ENCODE results near the gene USP13.
"Not testable (repeated sequence)": the region's sequence is repeated elsewhere in the genome, so short reads cannot be mapped to it uniquely, and the experiment has no call there.

The USP13 gene, protein sequence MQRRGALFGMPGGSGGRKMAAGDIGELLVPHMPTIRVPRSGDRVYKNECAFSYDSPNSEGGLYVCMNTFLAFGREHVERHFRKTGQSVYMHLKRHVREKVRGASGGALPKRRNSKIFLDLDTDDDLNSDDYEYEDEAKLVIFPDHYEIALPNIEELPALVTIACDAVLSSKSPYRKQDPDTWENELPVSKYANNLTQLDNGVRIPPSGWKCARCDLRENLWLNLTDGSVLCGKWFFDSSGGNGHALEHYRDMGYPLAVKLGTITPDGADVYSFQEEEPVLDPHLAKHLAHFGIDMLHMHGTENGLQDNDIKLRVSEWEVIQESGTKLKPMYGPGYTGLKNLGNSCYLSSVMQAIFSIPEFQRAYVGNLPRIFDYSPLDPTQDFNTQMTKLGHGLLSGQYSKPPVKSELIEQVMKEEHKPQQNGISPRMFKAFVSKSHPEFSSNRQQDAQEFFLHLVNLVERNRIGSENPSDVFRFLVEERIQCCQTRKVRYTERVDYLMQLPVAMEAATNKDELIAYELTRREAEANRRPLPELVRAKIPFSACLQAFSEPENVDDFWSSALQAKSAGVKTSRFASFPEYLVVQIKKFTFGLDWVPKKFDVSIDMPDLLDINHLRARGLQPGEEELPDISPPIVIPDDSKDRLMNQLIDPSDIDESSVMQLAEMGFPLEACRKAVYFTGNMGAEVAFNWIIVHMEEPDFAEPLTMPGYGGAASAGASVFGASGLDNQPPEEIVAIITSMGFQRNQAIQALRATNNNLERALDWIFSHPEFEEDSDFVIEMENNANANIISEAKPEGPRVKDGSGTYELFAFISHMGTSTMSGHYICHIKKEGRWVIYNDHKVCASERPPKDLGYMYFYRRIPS

DNA sequence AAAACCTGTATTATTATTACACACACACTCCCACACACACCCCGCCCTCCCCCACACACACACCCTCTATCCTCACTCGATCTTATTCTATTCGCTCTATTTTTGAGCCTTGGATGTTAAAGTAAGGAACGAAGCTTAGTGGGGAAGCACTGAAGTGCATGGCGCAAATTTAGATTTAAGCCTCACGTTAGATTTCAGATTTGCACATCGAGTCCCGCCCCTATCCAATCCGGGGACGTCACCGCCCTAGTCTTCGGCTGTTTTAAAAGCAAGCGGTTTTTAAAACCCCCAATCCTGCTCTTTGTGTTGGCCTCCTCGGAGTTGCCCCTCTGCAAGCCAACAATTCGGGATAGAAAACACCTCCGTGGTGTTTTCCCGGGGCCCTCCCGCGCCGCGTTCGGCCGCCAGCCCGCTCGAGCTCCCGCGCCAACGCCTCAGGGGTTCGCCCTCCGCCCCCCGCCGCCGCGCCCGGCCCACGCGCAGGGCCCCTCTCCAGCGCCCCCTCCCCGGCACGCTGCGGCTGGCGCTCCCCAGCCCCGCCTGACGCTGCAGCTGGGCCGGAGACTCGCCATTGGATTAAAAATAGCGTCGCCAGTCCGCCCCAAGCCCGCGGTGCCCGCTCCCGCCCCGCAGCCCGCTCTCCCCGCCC is at the start of gene USP13:
TSS of gene USP13 (plus strand) at position 594 of the 649 bp plus-strand sequence. CDS start 186 bp downstream, outside the sequence.
- DNase-seq (ENCODE audit: low read depth in 1 of 2, low spot score in 1 of 2): peak; percentile 26 to 35

DNA sequence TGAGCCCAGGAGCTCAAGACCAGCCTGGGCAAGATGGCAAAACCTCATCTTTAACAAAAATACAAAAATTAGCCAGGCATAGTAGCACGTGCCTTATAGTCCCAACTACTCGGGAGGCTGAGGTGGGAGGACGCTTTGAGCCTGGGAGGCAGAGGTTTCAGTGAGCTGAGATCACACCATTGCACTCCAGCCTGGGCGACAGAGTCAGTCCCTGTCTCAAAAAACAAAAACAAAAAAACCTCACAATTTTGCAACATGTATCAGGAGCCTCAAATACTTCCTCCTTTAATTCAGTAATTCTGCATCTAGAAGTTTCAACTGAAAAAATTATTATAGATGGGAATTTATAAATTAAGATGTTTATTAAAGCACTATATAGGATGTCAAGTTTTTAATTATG is 49.5 kb upstream of the USP13 start:
- no peak for DNase-seq (ENCODE audit: low read depth in 1 of 2, low spot score in 1 of 2)

DNA sequence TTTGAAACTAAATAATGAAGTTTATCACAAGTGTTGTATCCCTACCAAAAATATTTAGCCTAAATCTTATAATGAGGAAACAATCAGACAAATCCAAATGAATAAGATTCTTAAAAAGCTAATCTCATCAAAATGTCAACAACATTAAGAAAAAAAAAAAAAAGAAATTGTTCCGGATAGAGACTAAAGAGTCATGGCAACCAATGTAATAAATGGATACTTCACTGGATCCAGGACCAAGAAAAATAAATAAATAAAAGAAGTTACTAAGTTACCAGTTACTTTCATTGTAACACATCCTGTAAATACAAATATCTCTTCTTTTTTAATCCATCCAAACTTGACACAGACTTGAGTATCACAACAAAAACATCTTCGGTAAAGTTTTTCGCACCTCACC is 49.0 kb upstream of the USP13 start:
- DNase-seq (ENCODE audit: low read depth in 1 of 2, low spot score in 1 of 2): no peak

DNA sequence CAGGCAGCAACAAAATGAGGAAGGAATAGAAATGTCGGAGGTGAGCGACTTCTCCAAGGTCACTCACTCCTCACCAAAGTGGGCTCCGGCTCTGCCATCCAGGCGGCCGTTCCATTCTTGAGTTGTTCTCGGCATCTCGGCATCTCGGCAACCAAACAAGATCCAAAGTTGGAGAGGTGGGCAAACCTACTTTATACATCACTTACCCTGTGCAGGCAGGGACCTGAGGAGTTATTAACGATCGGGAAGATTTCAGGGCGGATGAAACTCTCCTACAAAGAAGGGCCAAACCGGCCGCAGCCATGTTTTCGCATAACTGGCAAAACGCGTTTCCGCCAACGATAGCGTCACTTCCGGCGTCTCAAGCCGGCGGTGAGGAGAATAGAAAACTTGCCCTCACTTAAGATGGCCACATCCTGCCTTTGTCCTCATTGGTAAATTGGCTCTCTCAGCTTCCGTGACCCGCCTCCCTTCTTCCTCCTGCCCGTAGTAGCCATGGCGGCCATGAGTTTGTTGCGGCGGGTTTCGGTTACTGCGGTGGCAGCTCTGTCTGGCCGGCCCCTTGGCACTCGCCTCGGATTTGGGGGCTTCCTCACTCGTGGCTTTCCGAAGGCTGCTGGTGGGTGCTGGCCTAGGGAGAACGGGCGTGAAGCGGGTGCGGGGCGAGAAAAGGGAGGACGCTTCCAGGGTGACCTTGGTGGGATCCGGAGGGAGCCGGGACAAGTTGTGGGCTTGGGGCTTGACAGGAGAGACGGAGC is 48.3 kb upstream of the USP13 start, which contains the start of the genes MRPL47 and NDUFB5:
TSS of gene MRPL47 (minus strand) at position 318 of the 758 bp plus-strand sequence. CDS start at position 304, 14 bp downstream.
TSS of gene NDUFB5 (plus strand) at position 474 of the 758 bp plus-strand sequence. CDS start at position 496, 22 bp downstream.
- peak; percentile 74 to 81 for DNase-seq (ENCODE audit: low read depth in 1 of 2, low spot score in 1 of 2)

DNA sequence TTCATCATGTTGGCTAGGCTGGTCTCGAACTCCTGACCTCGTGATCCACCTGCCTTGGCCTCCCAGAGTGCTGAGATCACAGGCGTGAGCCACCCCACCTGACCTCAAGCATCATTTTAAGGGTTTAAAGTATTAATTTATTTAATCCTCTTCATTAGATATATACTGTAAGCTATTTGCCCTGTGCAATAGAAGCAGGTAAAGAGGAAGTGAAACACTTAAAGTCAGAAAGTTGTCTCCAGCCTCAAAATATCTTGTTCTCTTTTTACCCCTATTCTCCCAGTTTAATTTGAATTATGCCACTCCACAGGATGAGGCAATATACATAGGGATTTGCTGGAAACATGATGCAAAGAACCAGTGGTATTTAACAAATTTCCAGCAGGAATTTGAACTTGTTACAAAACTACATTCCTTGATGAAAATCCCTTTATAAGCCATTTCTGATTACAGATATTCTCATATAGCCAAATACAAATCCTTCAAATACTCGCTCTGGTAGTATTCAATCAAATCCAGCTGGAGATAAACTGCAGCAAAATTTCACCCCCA is 46.2 kb upstream of the USP13 start:
- DNase-seq (ENCODE audit: low read depth in 1 of 2, low spot score in 1 of 2): no peak

DNA sequence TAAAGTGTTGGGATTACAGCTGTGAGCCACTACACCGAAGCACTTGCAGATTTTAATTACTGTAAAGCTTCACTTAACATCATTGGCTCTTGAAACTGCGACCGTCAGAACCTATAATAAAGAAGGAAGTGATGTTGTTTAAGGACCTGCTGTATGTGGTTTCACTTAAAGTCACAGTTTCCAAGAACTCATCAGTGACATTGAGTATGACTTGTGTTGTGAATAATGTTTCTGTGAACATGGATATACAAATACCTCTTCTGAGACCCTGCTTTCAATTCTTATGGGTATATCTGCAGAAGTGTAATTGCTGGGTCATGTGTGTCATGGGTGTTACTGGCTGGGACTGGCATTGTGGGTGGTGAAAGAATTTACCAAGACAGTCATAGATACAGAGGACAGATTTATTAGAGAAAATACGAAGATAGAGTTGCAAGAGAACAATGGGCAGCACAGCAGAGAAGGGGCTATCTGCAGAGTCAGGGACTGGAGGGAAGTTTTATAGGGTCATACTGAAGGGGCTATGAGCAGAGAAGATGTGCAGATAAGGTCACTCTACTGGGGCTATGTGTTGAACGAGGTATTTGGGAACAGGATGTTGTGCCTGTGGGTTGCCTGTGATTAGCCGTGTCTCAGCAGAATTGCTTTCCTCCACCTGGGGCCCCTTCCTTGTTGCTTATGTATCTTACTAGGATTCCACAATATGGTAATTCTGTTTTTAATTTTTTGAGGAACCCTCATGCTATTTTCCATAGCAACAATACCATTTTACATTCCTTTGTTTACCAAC is 43.7 kb upstream of the USP13 start:
- no peak for DNase-seq (ENCODE audit: low read depth in 1 of 2, low spot score in 1 of 2)

DNA sequence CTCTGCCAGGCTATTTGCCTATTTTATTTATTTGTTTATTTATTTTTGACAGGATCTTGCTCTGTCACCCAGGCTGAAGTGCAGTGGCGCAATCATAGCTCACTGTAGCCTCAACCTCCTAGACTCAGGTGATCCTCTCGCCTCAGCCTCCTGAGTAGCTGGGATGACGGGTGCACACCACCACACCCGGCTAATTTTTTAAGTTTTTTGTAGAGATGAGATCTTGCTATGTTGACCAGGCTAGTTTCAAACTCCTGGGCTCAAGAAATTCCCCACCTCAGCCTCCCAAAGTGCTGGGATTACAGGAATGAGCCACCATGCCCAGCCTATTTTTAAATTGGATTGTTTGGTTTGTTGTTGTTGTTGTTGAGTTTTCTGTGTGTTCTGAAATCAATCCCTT is 42.8 kb upstream of the USP13 start:
- DNase-seq (ENCODE audit: low read depth in 1 of 2, low spot score in 1 of 2): no peak

DNA sequence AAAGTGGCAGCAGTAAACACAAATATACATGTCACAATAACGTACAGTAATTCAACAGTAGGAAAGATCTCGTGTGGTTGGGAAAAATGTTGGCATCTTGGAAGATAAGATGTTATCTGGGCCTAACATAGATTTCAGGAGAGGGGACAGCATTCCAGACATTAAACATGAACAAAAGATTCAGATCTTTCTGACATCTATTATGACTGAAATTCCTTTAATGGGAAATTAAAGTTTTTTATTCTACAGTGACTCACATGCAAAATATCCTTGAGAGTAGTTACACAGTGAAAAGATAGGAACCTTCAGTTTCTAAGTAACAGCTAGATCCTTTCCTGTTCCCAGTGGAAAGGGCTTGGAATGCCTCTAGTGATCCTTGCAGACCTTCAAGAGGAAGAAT is 39.0 kb upstream of the USP13 start:
- DNase-seq (ENCODE audit: low read depth in 1 of 2, low spot score in 1 of 2): no peak

DNA sequence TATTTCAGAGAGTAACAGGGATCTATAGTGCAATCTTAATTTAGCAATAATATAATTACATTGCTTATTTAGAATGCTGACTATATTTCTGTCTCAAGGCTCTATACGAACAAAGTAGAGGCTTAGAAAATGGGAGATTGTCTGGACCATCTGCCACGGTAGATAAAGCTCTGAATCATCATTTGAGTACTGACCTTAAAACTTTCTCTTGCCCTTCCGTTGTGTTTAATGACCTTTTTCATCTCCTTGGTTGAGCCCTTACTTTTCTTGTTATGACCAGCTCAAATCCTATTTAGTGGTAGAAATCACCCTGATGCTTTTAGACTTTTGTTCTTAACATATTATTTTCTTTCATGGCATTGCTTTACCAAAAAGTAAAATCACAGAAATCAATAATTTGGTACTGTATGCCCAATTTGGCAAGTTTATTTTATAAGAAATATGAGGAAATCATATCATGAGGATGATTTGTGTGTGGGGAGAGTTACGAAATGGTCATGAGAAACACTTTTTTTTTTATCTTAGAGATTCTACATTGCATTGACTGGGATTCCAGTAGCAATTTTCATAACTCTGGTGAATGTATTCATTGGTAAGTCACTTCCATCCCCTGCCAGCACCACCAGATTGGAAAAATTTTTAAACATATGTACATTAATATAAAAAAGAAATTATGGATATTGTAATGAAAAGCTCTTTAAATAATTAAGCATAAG is 37.2 kb upstream of the USP13 start:
- no peak for DNase-seq (ENCODE audit: low read depth in 1 of 2, low spot score in 1 of 2)

DNA sequence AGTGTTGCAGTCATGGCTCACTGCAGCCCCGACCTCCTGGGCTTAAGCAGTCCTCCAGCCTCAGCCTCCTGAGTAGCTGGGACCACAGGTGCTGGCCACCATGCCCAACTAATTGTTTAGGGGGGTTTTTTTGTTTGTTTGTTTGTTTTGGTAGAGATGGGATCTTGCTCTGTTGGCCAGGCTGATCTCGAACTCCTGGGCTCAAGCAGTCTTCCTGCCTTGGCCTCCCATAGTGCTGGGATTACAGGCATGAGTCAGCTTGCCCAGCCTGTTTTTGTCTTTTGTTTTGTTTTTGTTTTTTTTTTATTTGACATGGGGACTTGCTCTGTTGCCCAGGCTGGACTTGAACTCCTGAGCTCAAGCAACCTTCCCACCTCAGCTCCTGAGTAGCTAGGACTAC is 30.8 kb upstream of the USP13 start:
- no peak for DNase-seq (ENCODE audit: low read depth in 1 of 2, low spot score in 1 of 2)

DNA sequence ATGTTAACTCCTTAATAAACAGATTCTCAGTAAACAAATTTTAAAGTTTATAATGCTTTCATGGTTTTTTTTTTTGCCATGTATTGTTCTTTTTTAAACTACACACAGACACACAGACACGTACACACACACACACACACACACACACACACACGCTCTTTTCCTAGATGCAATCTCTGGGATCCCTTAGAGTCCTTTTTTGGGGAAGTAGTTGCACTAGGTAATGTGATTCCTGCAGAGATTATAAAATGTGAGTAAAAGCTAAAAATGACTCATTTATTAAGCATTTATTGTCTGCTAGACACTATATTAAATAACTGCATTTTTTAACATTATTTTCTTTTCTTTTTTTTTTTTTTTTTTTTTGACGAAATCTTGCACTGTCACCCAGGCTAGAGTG is 28.4 kb upstream of the USP13 start:
- no peak for DNase-seq (ENCODE audit: low read depth in 1 of 2, low spot score in 1 of 2)

DNA sequence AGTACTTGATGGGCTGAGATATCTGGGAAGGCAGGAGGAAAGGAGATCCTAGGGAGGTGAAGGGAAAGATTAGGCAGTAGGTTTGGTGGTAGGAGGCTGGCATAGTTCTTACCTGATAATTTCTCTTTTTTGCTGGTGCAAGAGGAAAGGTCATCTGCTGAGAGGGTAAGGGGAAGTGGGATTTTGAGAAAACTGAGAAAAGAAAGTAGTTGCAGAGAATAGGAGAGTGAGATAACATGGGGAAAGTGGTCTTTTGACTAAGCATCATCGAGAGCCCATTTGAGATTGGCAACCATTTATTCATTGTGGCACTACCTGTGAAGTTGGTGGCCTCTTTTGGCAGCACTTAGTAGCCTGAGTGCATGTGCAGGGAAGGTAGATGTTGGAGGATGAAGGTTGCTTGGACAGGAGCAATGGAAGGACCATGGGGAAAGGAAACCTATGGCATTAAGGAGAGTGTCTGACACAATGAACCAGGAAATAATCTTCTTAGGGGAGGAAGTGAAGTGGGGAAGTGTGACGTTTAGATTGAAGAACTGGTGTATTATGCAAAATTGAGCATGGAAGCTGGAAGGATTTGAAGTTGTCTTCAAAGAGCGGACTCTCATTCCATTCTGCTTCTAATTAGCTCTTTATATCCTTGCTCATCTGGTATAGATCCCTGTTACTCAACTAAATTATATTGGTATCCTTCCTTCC is 21.9 kb upstream of the USP13 start:
- DNase-seq (ENCODE audit: low read depth in 1 of 2, low spot score in 1 of 2): no peak

DNA sequence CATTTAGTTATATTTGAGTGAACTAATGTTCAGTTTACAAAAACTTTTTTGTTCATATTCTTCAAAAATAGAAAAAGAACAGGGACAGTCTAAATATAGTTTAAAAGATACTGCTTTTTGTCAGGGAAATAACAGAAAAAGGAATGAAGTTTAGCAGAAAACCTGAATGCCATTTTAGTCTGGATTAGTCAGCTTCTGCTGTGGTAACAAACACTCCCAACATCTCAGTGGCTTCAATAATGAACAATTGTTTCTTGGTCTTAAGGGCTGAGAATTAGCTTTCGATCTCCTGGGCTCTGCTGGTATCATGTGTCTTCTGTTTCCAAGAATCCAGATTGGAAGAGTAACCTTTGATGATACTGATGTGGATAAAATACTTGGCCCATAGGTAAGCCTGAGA is 12.4 kb upstream of the USP13 start:
- no peak for DNase-seq (ENCODE audit: low read depth in 1 of 2, low spot score in 1 of 2)

DNA sequence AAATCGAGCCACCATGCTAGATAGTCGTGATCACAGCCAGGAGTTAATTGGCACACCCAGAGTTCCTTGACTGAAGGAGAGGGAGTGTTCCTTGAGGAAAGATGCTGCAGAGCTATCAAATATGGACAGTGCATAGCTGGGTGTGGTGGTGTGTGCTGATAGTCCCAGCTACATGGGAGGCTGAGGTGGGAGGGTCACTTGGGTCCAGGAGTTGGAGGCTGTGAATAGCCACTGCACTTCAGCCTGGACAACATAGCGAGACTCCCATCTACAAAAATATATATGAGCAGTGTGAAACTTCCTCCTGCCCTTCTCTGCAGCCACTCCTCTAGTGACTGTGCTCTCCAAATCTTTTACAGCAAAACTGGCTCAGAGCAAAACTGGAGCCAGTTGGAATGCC is 10.0 kb upstream of the USP13 start:
- DNase-seq (ENCODE audit: low read depth in 1 of 2, low spot score in 1 of 2): no peak

DNA sequence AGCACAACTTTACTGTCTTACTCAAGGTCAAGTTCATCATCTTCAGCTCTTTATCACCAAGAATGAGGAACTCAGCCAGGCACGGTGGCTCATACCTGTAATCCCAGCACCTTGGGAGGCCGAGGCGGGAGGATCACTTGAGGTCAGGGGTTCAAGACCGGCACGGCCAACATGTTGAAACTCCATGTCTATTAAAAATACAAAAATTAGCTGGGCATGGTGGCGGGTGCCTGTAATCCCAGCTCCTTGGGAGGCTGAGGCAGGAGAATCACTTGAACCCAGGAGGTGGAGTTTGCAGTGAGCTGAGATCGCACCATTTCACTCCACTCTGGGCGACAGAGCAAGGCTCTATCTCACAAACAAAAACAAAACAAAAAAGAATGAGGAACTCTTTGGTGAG is 9.0 kb upstream of the USP13 start:
- DNase-seq (ENCODE audit: low read depth in 1 of 2, low spot score in 1 of 2): not testable (repeated sequence)

DNA sequence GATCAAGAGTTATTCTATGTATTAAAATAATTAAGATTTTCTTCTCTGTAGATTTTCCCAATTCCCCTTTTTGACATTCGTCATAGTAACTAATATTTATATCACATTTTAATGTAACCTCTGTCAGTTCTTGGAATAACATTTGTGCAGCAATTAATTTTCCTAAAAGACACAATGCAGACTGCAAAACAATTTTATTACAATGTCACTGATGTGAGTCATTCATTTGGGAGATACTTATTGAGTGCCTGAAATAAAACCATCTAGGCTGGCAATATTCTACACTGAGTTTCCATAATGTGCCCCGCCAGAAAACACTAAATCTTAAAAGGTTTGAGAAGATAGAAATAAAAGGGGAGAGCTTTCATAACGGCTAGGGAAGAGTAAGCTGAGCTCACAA is 6.7 kb upstream of the USP13 start:
- no peak for DNase-seq (ENCODE audit: low read depth in 1 of 2, low spot score in 1 of 2)

DNA sequence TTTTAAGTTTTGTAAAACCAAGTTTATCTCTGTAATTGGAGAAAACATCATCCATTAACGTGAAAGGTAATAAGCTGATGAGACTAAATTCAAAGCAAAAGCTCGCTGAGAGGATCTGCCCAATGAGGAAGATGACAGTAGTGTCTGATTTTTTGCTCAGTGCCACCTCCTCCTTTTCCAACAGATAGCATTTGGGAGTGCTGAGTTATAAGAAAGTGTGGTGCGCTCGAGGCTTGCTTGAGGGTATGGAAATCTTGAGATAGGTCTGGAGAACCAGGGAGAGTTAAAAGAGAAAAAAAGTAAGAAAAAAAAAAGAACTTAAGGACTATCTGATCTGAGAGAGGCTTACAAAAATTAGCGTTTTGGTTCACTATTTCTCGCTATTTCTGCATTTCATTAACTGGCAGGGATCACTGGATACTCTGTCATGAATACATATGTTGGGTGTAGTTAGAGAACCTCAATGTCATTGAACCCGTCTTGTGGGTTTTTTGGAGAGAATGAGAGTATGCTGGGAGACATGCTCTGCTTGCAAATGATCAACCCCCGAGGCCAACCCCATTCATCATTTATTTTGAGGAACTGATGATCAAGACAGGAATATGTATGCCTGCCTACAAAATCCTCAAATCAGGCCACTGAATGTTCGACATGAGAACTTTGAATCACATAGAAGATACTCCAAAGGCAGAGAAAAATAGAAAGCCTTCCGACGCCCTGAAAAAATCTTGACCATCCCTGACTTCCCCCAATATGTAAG is 973 bp upstream of the USP13 start:
- DNase-seq (ENCODE audit: low read depth in 1 of 2, low spot score in 1 of 2): no peak

All from stimulated activated CD4-positive, alpha-beta T cell treated with anti-CD3 and anti-CD28 coated beads, Interleukin-15, amount 100 ng/mL, for 1 hour (primary cell).